Uterus (tissue), 4 donors: ENCODE data around the gene TCEA2. TPM values are rescaled to one million over a fixed set of nuclear protein-coding genes. Genes with fewer than 3 reads are reported as not detected.
A peak's percentile ranks its signal among the peaks of the same experiment; 100 is the strongest.

Experiments used
- DNase-seq, 2 donors: peaks; one replicate each; pipeline ENCODE4 v3.0.0-alpha.2; 2019 to 2020
- H3K27ac ChIP-seq, 2 donors: fragments of 200-600 bp; sonication (generic); 1 replicate in 1 of 2; 2 replicates in 1 of 2; pipeline ENCODE4 v1.5.1; 2016 to 2018
- H3K27me3 ChIP-seq, 2 donors: fragments of 200-600 bp; sonication (generic); one replicate each; pipeline ENCODE4 v1.5.1; 2018 to 2019; ENCODE audit warnings: control low read depth in 1 of 2
- H3K36me3 ChIP-seq, 2 donors: fragments of 200-600 bp; sonication (generic); one replicate each; pipeline ENCODE4 v1.5.1; 2019; ENCODE audit warnings: control low read depth in 1 of 2
- H3K4me1 ChIP-seq, 2 donors: fragments of 200-600 bp; sonication (generic); one replicate each; pipeline ENCODE4 v1.5.1; 2018 to 2019; ENCODE audit warnings: control low read depth in 1 of 2
- H3K4me3 ChIP-seq, 2 donors: fragments of 200-600 bp; sonication (generic); 1 replicate in 1 of 2; 2 replicates in 1 of 2; pipeline ENCODE4 v1.5.1; 2018 to 2019; ENCODE audit warnings: mild to moderate bottlenecking in 1 of 2
- H3K9me3 ChIP-seq, 2 donors: fragments of 200-600 bp; sonication (generic); one replicate each; pipeline ENCODE4 v1.5.1; 2019; ENCODE audit warnings: control low read depth in 1 of 2
- CTCF ChIP-seq, 4 experiments: fragments of 200-600 bp in 2 of 4; fragments of 450-650 bp in 2 of 4; sonication (generic) in 2 of 4; IDR thresholded peaks; one replicate each; pipeline ENCODE4 v1.5.1; 2016 to 2019; ENCODE audit warnings: antibody characterized with exemption in 4 of 4, mild to moderate bottlenecking in 2 of 4, moderate library complexity in 1 of 4
- POLR2A ChIP-seq, 2 donors: fragments of 450-650 bp; IDR thresholded peaks; one replicate each; pipeline ENCODE4 v1.6.1; 2016; ENCODE audit warnings: antibody characterized with exemption in 2 of 2, mild to moderate bottlenecking in 1 of 2, moderate library complexity in 1 of 2
- intact Hi-C: fragments of 100-400 bp; cut with DNase I; formaldehyde crosslinking; loops from one replicate; pipeline ENCODE4 v1.15.1; 2023; ENCODE audit warnings: low total_unique reads
- total RNA-seq, 4 donors: library from RNA; depleted of rRNA in 3 of 4; stranded (reverse); fragments of >200 nt in 3 of 4; gene quantifications; one replicate each; pipeline versions ENCODE4 v1.1.0 to v1.2.4, GENCODE V29; 2014 to 2023
- donor health status: DM: yes; HTN: yes; CAD: no.

The TCEA2 gene
- total RNA-seq, result 10 to 100 TPM; 21.5 to 75.4 (median 27.2) TPM

- peaks cover 0 to 20% of the 10 kb centered on the region in 2 donors for H3K4me1 ChIP-seq
- H3K9me3 ChIP-seq, result no peaks in the 10 kb centered on the region
- no peaks in the 10 kb centered on the region for H3K27me3 ChIP-seq
- DNase-seq, result peak; percentile 97
- no peaks in the 10 kb centered on the region for H3K36me3 ChIP-seq
- intact Hi-C loops, result no loop called here
- H3K4me3 ChIP-seq, result peak within 1 kb of the TSS; percentile 78 to 92
- TF ChIP-seq CTCF (IDR thresholded peaks at IDR 0.05) (peak in 1 of 4 experiments; percentile 58), POLR2A (IDR thresholded peaks at IDR 0.05) (peak; percentile 60 to 78)
- H3K27ac ChIP-seq, result peak within 1 kb of the TSS; percentile 82 to 85
Measured at GRCh38 chr20:64062596-64063388, at the start of gene TCEA2. Gene TCEA2, plus strand, starts transcription at chr20:64063198. Its CDS starts 115 bp downstream, at chr20:64063313.

GRCh38 chr20:64015635-64016034, 47.4 kb upstream of the TCEA2 start:
- TF ChIP-seq CTCF (IDR thresholded peaks at IDR 0.05) (no peak), POLR2A (IDR thresholded peaks at IDR 0.05) (no peak)
- Histone ChIP-seq H3K27me3 (no peaks in the 10 kb centered on the region), H3K4me3 (no peak overlapping the region), H3K4me1 (no peaks in the 10 kb centered on the region), H3K27ac (no peak overlapping the region), H3K36me3 (no peaks in the 10 kb centered on the region), H3K9me3 (no peaks in the 10 kb centered on the region)
- DNase-seq, result no peak
- intact Hi-C loops, result no loop called here

- DNase-seq, result no peak
- Histone ChIP-seq H3K27me3 (no peaks in the 10 kb centered on the region), H3K27ac (no peak overlapping the region), H3K9me3 (no peaks in the 10 kb centered on the region), H3K36me3 (no peaks in the 10 kb centered on the region), H3K4me1 (no peaks in the 10 kb centered on the region), H3K4me3 (no peak overlapping the region)
- no peak for TF ChIP-seq CTCF (IDR thresholded peaks at IDR 0.05)
- TF ChIP-seq POLR2A (IDR thresholded peaks at IDR 0.05), result no peak
- intact Hi-C loops, result no loop called here
Measured at GRCh38 chr20:64021124-64021975, 41.6 kb upstream of the TCEA2 start.

- Histone ChIP-seq H3K27ac (no peak overlapping the region), H3K4me3 (no peak overlapping the region), H3K36me3 (no peaks in the 10 kb centered on the region), H3K4me1 (no peaks in the 10 kb centered on the region), H3K27me3 (no peaks in the 10 kb centered on the region), H3K9me3 (no peaks in the 10 kb centered on the region)
- intact Hi-C loops, result no loop called here
- TF ChIP-seq CTCF (IDR thresholded peaks at IDR 0.05), result no peak
- no peak for TF ChIP-seq POLR2A (IDR thresholded peaks at IDR 0.05)
- DNase-seq, result no peak
Measured at GRCh38 chr20:64022671-64023360, 40.2 kb upstream of the TCEA2 start.
